ENCODE results near the gene ZNF587.

DNA sequence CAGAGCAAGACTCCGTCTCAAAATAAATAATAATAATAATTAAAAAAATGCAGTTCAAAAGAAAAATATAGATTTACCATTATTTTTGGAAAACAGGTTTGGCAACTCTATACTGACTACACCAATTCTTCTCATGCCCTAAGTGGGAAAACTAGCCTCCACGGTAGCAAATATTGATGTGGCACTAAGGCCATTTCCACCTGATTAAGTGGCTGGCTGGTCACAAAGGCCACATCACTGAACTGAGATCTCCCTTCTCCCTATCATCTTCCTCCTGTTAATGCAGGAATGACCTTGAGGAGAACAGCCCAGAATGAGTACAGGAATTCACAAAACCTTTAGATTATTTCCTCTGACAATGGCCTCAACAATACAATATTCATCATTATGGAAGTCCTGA lies 20.6 kb downstream of the ZNF587 start:
- TF ChIP-seq, protein P1, sequence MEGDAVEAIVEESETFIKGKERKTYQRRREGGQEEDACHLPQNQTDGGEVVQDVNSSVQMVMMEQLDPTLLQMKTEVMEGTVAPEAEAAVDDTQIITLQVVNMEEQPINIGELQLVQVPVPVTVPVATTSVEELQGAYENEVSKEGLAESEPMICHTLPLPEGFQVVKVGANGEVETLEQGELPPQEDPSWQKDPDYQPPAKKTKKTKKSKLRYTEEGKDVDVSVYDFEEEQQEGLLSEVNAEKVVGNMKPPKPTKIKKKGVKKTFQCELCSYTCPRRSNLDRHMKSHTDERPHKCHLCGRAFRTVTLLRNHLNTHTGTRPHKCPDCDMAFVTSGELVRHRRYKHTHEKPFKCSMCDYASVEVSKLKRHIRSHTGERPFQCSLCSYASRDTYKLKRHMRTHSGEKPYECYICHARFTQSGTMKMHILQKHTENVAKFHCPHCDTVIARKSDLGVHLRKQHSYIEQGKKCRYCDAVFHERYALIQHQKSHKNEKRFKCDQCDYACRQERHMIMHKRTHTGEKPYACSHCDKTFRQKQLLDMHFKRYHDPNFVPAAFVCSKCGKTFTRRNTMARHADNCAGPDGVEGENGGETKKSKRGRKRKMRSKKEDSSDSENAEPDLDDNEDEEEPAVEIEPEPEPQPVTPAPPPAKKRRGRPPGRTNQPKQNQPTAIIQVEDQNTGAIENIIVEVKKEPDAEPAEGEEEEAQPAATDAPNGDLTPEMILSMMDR (IDR thresholded peaks at IDR 0.05), result no peak
- no peak for TF ChIP-seq POLR2AphosphoS5 (IDR thresholded peaks at IDR 0.05; ENCODE audit: insufficient read depth in 1 of 2, low read depth in 1 of 2)
